T-helper 2 cell (primary cell): ENCODE data around the gene MED23.
A peak's percentile ranks its signal among the peaks of the same experiment; 100 is the strongest.

Experiments used
- DNase-seq, 5 experiments: peaks; one replicate each; pipeline versions ENCODE4 v3.0.0 to v3.0.0-alpha.2; 2012 to 2022
- total RNA-seq, 2 donors: gene quantifications; one replicate each; lab custom pipeline; 2026; lab: John Stamatoyannopoulos, UW

Gene MED23
- total RNA-seq = 105 to 115 reads per million in 2 donors

GRCh38 chr6:131627724-131628682, at the start of gene MED23:
MED23 (minus strand) TSS chr6:131628242; CDS start chr6:131628049, 193 bp downstream.
- DNase-seq = peak; percentile 87 to 96 (median 91)

GRCh38 chr6:131673184-131673583, 45.1 kb upstream of the MED23 start:
- no peak for DNase-seq

GRCh38 chr6:131669891-131670290, 41.8 kb upstream of the MED23 start:
- peak in 1 of 5 experiments; percentile 51 for DNase-seq

- no peak for DNase-seq
These were observed 35.6 kb upstream of the MED23 start for GRCh38 chr6:131663578-131664165.

GRCh38 chr6:131660195-131660594, 32.2 kb upstream of the MED23 start:
- no peak for DNase-seq

GRCh38 chr6:131658287-131658686, 30.2 kb upstream of the MED23 start:
- no peak for DNase-seq

GRCh38 chr6:131657630-131658111, 29.6 kb upstream of the MED23 start:
- DNase-seq = peak in 1 of 5 experiments; percentile 32

GRCh38 chr6:131657222-131657621, 29.2 kb upstream of the MED23 start:
- DNase-seq = no peak

GRCh38 chr6:131656667-131657066, 28.6 kb upstream of the MED23 start:
- no peak for DNase-seq

- no peak for DNase-seq
These were observed 27.9 kb upstream of the MED23 start for GRCh38 chr6:131655951-131656350.

GRCh38 chr6:131655387-131655786, 27.3 kb upstream of the MED23 start:
- no peak for DNase-seq

- DNase-seq = no peak
These were observed 26.3 kb upstream of the MED23 start for GRCh38 chr6:131654326-131654725.

- DNase-seq = no peak
These were observed 24.4 kb upstream of the MED23 start for GRCh38 chr6:131652472-131652871.

- no peak for DNase-seq
These were observed 23.7 kb upstream of the MED23 start for GRCh38 chr6:131651782-131652181.

- no peak for DNase-seq
These were observed 18.2 kb upstream of the MED23 start for GRCh38 chr6:131646249-131646670.

- DNase-seq = no peak
These were observed 17.8 kb upstream of the MED23 start for GRCh38 chr6:131645846-131646245.

- no peak for DNase-seq
These were observed 16.9 kb upstream of the MED23 start for GRCh38 chr6:131644921-131645320.

- DNase-seq = no peak
These were observed 15.9 kb upstream of the MED23 start for GRCh38 chr6:131643855-131644460.

GRCh38 chr6:131642987-131643611, 15.1 kb upstream of the MED23 start:
- no peak for DNase-seq

GRCh38 chr6:131642565-131642964, 14.5 kb upstream of the MED23 start:
- no peak for DNase-seq

- DNase-seq = no peak
These were observed 13.5 kb upstream of the MED23 start for GRCh38 chr6:131641554-131641953.

GRCh38 chr6:131640576-131640975, 12.5 kb upstream of the MED23 start:
- no peak for DNase-seq

- peak in 1 of 5 experiments; percentile 87 for DNase-seq
These were observed 12.1 kb upstream of the MED23 start for GRCh38 chr6:131640100-131640499.
